Measurements from ENCODE around the gene KLF13. TPM values are rescaled to one million over a fixed set of nuclear protein-coding genes. Genes with fewer than 3 reads are reported as not detected.

KLF13 gene
- total RNA-seq, 4 donors from 2014 or later = 49.7 to 67.5 (median 62.3) TPM

- no peak for ATAC-seq (ENCODE audit: low FRiP score)
- TF ChIP-seq, protein P1, sequence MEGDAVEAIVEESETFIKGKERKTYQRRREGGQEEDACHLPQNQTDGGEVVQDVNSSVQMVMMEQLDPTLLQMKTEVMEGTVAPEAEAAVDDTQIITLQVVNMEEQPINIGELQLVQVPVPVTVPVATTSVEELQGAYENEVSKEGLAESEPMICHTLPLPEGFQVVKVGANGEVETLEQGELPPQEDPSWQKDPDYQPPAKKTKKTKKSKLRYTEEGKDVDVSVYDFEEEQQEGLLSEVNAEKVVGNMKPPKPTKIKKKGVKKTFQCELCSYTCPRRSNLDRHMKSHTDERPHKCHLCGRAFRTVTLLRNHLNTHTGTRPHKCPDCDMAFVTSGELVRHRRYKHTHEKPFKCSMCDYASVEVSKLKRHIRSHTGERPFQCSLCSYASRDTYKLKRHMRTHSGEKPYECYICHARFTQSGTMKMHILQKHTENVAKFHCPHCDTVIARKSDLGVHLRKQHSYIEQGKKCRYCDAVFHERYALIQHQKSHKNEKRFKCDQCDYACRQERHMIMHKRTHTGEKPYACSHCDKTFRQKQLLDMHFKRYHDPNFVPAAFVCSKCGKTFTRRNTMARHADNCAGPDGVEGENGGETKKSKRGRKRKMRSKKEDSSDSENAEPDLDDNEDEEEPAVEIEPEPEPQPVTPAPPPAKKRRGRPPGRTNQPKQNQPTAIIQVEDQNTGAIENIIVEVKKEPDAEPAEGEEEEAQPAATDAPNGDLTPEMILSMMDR (IDR thresholded peaks at IDR 0.05) = no peak
- no peak for DNase-seq (ENCODE audit: low spot score)
Observed at GRCh38 chr15:31335989-31336592, 9.5 kb downstream of the KLF13 start.

DNA sequence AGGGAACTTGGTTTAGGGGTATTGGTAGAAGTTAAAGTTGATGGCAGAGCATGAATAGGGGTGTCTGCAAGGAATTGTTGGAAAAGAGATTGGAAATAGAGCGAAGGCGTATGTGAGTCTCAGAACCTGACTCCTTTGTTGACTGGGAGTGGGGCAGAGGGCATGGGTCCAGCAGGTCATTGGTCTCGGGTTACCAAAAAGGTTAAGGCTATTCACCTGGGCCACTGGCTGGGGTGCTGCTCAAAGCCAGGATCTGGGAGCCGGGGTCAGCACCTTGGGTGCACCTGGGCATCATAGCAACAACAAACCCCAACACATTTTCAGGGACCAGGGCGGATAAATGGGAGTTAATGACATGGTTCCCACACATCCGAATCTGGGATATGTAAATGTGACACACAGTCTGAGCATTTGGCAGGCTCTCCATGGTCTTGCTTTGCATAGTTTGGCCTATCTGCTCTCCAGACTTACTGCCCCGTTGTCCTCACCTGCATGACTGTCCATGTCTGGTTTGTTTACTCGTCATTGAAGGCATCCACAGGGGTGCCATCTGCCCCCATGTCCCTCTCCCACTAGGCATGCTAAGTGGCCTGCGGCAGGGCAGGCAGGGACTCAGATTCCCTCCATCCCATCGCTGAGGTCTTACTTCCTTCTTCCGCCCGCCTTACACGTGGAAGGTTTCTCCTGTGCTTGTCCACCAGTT lies 10.1 kb downstream of the KLF13 start:
- DNase-seq (ENCODE audit: low spot score) (no peak), ATAC-seq (ENCODE audit: low FRiP score) (no peak)
- TF ChIP-seq, protein P1 (IDR thresholded peaks at IDR 0.05) = no peak

DNA sequence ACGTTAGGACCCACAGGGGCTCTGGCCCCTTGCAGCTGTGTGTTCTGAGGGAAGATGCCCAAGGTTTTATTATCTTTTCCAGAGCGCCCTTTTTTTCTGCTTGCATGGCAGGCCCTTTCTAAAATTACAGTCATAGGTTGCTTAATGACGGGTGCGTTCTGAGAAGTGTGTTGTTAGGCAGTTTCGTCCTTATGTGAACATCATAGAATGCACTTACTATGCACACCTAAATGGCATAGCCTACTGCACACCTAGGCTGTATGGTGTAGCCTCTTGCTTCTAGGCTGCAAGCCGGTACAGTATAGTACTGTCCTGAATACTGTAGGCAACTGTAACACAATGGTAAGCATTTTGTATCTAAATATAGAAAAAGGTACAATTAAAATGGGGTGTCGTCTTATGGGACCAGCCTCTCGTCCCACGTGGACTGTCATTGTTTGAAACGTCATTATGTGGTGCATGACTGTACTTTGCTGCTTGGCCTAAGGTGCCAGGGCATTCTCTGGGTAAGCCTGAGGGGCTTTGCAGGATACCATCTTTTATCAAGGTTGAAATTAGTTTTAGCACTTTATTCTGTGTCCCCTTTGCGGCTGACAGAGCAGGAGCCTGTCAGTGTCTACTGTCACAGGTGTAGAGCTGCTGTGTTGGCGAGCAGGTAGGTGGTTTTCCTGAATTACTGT lies 10.9 kb downstream of the KLF13 start:
- no peak for ATAC-seq (ENCODE audit: low FRiP score)
- TF ChIP-seq, protein P1 (IDR thresholded peaks at IDR 0.05) = no peak
- DNase-seq (ENCODE audit: low spot score) = no peak

DNA sequence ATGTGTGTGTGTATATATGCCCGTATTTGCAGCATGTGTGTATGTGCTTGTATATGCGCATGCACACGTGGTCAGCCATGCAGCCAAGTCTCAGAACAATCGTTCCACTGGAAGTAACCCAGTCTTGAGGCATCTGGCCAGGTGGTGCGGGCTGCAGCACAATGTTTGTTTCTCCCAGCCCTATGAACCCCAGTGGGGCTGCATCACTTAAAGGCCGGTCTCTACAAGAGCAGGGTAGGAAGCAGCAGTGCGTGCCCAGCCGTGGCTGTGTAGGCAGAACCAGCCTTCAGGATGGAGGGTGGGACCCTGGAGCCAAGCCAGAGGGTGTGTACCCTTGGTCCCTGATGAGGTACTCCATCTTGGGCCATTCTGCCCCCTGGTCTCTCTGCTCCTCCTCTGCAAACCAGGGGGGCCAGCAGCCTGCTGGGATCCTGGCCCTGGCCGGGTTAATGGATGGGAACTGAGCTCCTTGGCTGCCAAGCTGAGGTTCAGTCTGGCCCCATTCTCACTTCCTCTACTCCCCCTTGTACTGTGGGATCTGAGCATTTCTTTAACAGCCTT lies 11.8 kb downstream of the KLF13 start:
- TF ChIP-seq, protein P1 (IDR thresholded peaks at IDR 0.05) = no peak
- no peak for DNase-seq (ENCODE audit: low spot score)
- peak; percentile 13 for ATAC-seq (ENCODE audit: low FRiP score)

DNA sequence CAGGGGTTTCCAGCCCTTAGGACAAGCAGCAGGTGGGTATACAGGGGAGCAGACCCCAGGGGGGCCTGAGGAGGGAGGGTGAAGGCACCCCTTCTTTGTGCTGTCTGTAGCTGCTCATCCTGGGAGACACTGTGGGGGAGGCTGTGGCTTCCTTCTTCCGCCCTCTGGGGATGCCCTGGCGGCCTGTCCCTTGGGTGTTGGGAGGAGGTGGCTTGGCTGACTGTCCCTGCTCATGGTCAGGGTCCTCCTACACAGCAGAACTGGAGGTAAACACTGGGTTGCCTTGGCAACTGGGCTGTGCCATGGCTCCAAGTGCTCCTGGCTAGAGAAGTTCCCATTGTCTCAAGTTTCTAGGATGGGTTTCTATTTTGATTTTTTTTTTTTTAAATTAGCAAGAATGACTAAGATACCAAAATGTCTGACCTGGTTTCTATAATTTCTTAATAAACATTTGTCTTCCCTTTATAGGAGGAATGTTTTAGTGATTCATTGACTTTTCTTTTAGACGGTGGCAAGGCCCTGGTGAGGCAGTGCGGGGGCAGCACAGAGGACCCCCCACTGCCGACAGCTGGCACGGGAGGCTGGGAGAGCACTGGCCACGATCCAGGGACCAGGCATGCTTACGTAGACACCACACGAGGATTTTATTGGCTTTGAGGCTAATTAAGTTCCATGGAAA lies 12.4 kb downstream of the KLF13 start:
- DNase-seq (ENCODE audit: low spot score) (no peak), ATAC-seq (ENCODE audit: low FRiP score) (peak; percentile 76)
- TF ChIP-seq, protein P1 (IDR thresholded peaks at IDR 0.05) = no peak

DNA sequence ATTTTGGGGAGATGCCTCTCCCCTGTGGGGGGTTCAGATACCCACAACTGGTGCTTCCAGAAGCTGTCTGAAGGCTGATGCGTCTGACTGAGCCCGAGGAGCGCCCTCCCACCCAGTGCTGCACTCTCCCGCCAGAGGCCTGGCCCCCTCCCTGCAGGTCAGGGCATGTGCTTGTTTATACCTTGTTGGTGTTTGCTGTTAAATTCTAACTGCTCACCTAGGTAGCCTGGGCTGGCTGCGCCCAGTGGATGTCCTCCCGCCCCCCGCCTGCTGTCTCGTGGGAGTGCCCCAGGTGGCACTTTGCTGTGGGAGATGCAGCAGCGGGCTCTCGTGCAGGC lies 12.9 kb downstream of the KLF13 start:
- TF ChIP-seq, protein P1 (IDR thresholded peaks at IDR 0.05) = no peak
- peak; percentile 28 for ATAC-seq (ENCODE audit: low FRiP score)
- DNase-seq (ENCODE audit: low spot score) = no peak
